HG03439 (cell line): ENCODE measurements around the gene ERBB4.

ENCODE experiments used
- ATAC-seq: cut with Tn5 transposase; IDR thresholded peaks from one replicate; pipeline ENCODE4 v1.9.1; 2021; ENCODE audit warnings: mild to moderate bottlenecking, moderate library complexity; ENCODE audit not compliant: unreplicated experiment

ERBB4 gene

GRCh38 chr2:212428681-212429478 lies 109.7 kb downstream of the ERBB4 start:
- ATAC-seq = no peak

DNA sequence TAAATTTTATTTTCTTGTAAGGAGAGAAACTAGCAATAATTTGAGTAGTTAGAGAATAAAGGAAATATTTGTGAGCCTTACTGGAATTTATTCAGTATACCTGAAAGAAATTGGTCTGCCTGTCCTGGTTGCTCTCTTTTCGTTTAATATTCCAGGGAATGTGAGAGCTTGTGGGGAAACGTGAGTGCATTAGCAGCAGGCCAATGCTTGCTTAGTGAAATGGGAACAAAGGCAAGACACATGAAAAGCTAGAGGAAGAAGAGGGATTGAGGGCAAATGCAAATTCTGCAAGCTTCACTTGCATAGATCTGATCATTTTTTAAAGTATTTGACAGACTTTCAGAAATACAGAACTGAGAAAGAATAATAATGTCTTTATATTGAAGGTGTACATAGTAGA lies 111.0 kb downstream of the ERBB4 start:
- ATAC-seq = no peak

GRCh38 chr2:212426637-212427412 lies 111.8 kb downstream of the ERBB4 start:
- no peak for ATAC-seq

DNA sequence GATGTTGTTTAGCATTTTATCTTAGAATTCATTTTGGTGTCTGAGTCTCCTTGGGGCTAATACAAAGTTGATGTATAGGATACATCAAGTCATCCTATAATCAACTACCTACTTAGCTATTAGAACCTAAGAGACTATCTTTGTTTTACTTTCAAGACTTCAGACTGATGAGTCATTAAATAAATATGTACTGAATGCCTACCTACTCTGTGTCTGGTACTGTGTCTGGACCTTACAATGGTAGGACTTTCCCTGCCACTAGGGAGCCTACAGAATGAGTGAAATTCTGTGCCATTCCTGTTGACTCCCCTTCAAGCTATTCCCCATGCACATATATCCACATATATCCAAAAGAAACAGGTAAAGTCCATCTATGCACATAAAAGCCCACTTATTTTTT lies 114.5 kb downstream of the ERBB4 start:
- ATAC-seq = no peak

- no peak for ATAC-seq
These were observed 115.5 kb downstream of the ERBB4 start for GRCh38 chr2:212423089-212423488.

GRCh38 chr2:212421556-212422334 lies 116.9 kb downstream of the ERBB4 start:
- no peak for ATAC-seq

DNA sequence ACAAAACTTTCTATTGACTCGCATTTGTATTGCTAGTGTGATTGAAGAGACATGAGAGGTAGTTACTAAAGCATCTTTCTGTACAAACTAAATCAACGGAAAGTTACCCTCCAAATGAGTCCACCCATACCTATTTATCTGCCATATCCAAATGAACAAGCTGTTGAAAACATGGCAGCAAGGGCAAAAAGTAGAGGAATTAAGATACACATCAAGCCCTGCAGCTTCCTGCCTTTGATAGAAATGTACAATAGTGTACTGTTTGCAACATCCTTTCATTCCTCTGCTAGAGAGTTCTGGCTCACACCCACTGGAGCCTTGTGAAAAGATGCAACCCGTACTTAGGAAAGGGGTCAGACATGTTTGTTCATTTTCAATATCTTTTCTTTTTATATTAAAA lies 122.5 kb downstream of the ERBB4 start:
- ATAC-seq = no peak

DNA sequence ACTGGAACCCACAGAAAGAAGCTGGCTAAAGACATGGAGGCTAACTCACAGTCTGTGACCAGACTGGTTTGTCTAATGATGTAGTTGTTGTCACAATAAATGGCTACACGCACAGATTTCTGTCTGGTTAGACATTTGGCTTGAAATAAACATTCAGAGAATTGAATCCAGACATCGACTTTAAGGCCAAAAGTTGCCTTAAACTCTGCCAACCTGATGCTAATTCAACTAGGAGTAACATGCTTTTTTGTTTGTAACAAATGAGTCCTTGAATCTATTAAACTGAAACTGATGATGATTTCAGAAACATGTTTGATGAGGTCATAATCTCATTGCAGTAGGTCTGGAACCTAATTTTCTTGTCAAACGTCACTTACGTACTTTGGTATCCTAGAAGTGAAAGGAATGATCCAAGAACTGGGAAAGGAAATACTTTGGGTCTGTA lies 123.8 kb downstream of the ERBB4 start:
- ATAC-seq = no peak

- ATAC-seq = no peak
These were observed 129.0 kb downstream of the ERBB4 start for GRCh38 chr2:212409560-212409959.

DNA sequence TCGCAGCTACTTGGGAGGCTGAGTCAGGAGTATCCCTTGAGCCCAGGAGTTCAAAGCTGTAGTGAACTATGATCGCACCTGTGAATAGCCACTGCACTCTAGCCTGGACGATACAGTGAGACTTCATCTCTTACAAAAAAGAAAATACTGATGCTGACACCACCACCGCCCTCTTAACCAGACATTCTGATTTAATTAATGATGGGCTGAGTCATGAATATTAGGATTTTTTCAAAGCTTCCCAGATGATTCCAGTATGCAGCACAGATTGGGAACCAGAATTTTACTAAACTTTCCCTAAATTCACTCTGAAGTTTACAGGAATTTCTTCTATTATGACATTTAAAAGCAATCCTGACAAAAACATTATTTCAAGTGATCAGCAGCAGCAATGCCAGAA lies 130.1 kb downstream of the ERBB4 start:
- no peak for ATAC-seq

DNA sequence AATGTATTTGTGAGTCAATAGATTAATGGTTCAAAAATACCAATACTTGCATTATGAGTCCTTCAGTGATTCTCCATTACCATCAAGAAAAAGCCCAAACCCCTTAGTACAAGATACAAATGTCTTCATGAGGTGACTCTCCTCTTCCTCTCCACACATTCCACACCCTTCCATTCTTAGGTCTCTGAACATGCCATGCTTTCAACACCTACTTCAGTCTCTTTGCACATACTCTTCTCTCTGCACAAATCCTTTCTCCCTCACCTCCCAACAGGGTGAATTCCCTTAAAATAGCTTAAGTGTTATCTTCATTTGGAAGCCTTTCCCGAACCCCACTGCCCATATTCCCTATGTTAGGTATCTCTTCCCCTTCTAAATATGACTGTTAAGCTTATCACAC lies 131.9 kb downstream of the ERBB4 start:
- ATAC-seq = no peak

- no peak for ATAC-seq
These were observed 136.3 kb downstream of the ERBB4 start for GRCh38 chr2:212402316-212402715.

DNA sequence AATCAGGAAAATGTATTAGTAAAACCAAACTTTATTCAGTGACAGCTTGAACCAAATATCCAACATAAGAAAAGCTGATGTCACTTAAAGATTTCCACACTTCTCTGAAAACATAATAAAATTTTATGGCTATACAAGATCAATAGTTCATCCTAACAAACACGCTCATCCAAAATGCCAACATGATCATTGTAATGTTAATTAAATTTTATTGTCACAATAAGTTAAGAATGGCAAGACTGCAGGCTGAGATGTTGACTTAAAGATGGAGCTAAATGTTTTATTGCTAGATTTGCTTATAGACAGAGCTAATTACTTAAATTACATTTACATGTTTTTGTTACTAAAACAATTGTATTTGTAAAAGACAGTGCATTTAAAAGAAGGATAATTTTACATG lies 140.3 kb downstream of the ERBB4 start:
- ATAC-seq = no peak

GRCh38 chr2:212392544-212392943 lies 146.1 kb downstream of the ERBB4 start:
- no peak for ATAC-seq

GRCh38 chr2:212392043-212392442 lies 146.6 kb downstream of the ERBB4 start:
- no peak for ATAC-seq

- ATAC-seq = no peak
These were observed 151.5 kb downstream of the ERBB4 start for GRCh38 chr2:212387146-212387545.

- ATAC-seq = no peak
These were observed 153.4 kb downstream of the ERBB4 start for GRCh38 chr2:212385241-212385640.

DNA sequence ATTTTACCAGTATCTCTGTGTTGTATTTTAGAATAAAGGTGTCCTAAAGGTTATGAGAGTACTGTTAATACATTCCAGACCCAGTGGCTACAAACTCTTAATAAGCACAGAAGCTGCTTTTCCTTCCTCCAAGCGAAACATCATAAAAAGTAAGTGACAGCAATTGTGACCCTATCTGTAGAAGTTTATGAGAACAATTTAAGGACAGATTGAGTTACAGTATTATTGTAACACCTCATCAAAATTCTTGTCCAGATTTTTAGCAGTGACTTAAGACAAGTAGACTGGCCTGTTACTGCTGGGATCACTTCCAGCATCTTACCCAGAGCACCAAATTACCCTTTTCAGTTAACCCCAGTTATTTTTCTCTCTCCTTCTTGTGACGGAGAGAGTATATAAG lies 154.6 kb downstream of the ERBB4 start:
- no peak for ATAC-seq

DNA sequence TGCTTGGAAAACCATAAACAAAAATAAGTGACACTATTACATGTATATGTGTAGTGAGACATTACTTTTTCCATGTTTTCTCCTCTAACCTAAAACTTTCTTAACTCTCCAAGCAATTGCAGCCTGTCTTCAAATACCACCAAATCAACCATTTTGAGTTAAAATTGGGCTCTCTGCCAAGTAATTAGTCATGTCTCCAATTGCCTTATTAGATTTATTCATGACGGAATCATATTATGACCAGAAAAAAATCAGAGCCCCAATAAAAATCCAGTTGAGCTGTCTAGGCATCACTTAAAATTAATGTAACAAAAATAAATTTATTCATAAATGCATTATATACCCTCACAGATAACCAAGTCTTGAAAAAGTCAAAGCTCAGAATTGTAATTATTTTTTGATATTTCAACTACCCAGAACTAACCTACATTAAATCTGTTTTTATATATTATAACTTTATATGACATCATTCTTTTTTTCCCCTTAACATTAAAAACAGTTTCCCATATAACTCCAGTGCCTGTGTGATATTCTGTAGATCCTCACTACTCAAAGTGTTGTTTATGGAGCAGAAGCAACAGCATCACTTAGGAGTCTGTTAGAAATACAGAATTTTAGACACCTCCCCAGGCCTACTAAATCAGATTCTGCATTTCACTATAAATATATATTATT lies 157.0 kb downstream of the ERBB4 start:
- ATAC-seq = no peak

- ATAC-seq = no peak
These were observed 159.5 kb downstream of the ERBB4 start for GRCh38 chr2:212379103-212379502.

DNA sequence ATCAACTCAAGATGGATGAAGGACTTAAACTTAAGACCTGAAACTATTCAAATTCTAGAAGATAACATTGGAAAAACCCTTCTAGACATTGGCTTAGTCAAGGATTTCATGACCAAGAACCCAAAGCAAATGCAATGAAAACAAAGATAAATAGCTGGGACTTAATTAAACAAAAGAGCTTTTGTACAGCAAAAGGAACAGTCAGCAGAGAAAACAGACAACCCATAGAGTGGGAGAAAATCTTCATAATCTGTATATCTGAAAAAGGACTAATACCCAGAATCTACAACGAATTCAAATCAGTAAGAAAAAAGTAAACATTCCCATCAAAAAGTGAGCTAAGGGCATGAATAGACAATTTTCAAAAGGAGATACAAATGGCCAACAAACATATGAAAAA lies 171.2 kb downstream of the ERBB4 start:
- no peak for ATAC-seq
